Psoas muscle (tissue), 8 donors: ENCODE results near the gene HES5. TPM values are rescaled to one million over a fixed set of nuclear protein-coding genes. Genes with fewer than 3 reads are reported as not detected.
A peak's percentile ranks its signal among the peaks of the same experiment; 100 is the strongest.

Source experiments
- ATAC-seq, 4 donors: fragments of 200-7000 bp; cut with Tn5 transposase; one replicate each; pipeline ENCODE4 v1.9.1; 2020; ENCODE audit warnings: moderate library complexity in 3 of 4, mild to moderate bottlenecking in 2 of 4
- DNase-seq, 2 donors: peaks; one replicate each; pipeline ENCODE4 v3.0.0-alpha.2; 2020
- H3K27ac ChIP-seq: fragments of 200-600 bp; one replicate; pipeline ENCODE4 v1.8.0; 2022
- H3K27me3 ChIP-seq, 3 donors: fragments of 200-600 bp in 1 of 3; one replicate each; pipeline versions ENCODE4 v1.6.1 to v1.8.0; 2013 to 2022; ENCODE audit warnings: low read length in 2 of 3, mild to moderate bottlenecking in 2 of 3, moderate library complexity in 1 of 3; ENCODE audit not compliant: insufficient read depth in 3 of 3
- H3K36me3 ChIP-seq, 2 donors: fragments of 200-600 bp in 1 of 2; one replicate each; pipeline versions ENCODE4 v1.6.1 to v1.8.0; 2013 to 2022; ENCODE audit warnings: low read depth in 1 of 2, mild to moderate bottlenecking in 1 of 2, moderate library complexity in 1 of 2; ENCODE audit not compliant: insufficient read depth in 1 of 2
- H3K4me1 ChIP-seq: fragments of 200-600 bp; one replicate; pipeline ENCODE4 v1.8.0; 2022
- H3K4me3 ChIP-seq: fragments of 200-600 bp; one replicate; pipeline ENCODE4 v1.8.0; 2022; ENCODE audit warnings: mild to moderate bottlenecking
- H3K9me3 ChIP-seq: fragments of 200-600 bp; one replicate; pipeline ENCODE4 v1.8.0; 2022
- WGBS, 3 donors: extraction: QIAGEN DNeasy Blood & Tissue Kit; methylation state at CpG; one replicate each; pipeline versions ENCODE4 v1.1.6 to v1.1.7; 2013; 5-methylcytosine and 5-hydroxymethylcytosine counted together
- intact Hi-C, 2 donors: fragments of 100-400 bp; cut with DNase I; formaldehyde crosslinking; loops; one replicate each; pipeline versions ENCODE4 v1.11.0 to v1.14.2; 2022
- polyA plus RNA-seq, 3 donors: library from polyadenylated mRNA; stranded (reverse); fragments of 200-250 nt; gene quantifications; one replicate each; pipeline ENCODE4 v1.2.3, GENCODE V29; 2013
- total RNA-seq, 4 donors: library from RNA; stranded (reverse); fragmentation: NEBNext Ultra II Directional in 2 of 4; extraction: Animal tissue kit (Norgen Biotek cat#: 25700) in 2 of 4; gene quantifications; one replicate each; pipeline versions ENCODE4 v1.2.1 to v1.2.4, GENCODE V29; 2021 to 2023
- TF ChIP-seq, protein P1 (sequence below): fragments of 200-600 bp; IDR thresholded peaks from one replicate; pipeline ENCODE4 v1.8.0; 2022; ENCODE audit warnings: antibody characterized with exemption
- donor health status: healthy with polysubstance abuse.
- donor health status: DM: no; HTN: no; CAD: no; lungs with moderate emphysema.
- donor health status: Bipolar disorder and iron deficiency.
- donor health status: healthy.
- donor health status: DM: yes; HTN: yes; CAD: no.
- donor health status: DM: no; HTN: no; CAD: no.
- donor health status: DM: no; HTN: no; CAD: no.
- donor health status: DM: yes; HTN: yes; CAD: no.

HES5 gene
- total and polyA plus RNA-seq, 7 donors: 0.13 to 0.77 (median 0.28) TPM; not detected in 1

DNA sequence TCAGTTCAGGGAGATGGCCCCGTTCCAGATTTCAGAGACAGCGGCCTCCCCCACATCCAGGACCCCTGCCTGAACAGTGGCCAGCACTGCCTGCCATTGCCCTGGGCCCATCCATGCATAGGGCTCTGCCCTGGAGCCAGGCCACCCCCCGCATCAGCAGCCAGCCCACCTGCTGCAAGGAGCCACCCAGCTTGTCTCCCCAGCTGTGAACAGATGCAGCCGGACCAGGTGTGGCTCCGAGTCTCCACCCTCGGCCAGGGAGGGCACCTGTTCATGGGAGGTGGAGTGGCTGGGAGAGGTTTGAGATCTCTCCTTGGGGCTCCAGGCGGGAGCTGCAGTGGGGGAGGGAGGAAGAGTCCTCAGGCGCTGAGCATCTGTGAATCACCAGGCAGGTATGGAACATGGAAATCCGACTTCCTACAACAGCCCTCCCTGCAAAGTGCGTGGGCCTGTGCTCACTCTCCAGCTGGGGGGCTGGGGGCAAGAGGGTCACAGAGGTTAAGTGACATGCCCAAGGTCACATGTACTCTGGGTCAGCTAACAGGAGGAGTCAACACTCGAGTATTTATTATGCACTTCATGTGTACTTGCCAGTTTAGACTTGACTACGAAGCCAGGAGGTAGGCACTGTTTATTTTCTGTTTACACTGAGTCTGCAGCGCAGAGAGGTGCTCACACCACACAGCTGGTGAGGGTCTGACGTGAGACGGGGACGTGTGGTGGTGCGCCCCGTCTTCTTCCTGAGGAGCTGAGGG lies 4.8 kb upstream of the HES5 start:
- Histone ChIP-seq H3K27me3 (peaks cover 0 to 16% (median 8%) of the 10 kb centered on the region in 3 donors), H3K36me3 (no peaks in the 10 kb centered on the region), H3K4me3 (no peak overlapping the region), H3K4me1 (peaks cover 30% of the 10 kb centered on the region), H3K27ac (no peak overlapping the region), H3K9me3 (no peaks in the 10 kb centered on the region)
- intact Hi-C loops: loop anchor here (1.0 to 5.0 kb wide), 3 partner anchors 10 to 343 kb away; partner anchors contain the start of genes FAAP20 (in 1 of the 2) and PEX10 (in 1 of the 2)
- no peak for ATAC-seq
- 48 to 57% (median 53%) methylated on average over 18 of the region's 18 CpGs for WGBS, 3 donors
- no peak for DNase-seq
- TF ChIP-seq, protein P1, sequence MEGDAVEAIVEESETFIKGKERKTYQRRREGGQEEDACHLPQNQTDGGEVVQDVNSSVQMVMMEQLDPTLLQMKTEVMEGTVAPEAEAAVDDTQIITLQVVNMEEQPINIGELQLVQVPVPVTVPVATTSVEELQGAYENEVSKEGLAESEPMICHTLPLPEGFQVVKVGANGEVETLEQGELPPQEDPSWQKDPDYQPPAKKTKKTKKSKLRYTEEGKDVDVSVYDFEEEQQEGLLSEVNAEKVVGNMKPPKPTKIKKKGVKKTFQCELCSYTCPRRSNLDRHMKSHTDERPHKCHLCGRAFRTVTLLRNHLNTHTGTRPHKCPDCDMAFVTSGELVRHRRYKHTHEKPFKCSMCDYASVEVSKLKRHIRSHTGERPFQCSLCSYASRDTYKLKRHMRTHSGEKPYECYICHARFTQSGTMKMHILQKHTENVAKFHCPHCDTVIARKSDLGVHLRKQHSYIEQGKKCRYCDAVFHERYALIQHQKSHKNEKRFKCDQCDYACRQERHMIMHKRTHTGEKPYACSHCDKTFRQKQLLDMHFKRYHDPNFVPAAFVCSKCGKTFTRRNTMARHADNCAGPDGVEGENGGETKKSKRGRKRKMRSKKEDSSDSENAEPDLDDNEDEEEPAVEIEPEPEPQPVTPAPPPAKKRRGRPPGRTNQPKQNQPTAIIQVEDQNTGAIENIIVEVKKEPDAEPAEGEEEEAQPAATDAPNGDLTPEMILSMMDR: no peak

DNA sequence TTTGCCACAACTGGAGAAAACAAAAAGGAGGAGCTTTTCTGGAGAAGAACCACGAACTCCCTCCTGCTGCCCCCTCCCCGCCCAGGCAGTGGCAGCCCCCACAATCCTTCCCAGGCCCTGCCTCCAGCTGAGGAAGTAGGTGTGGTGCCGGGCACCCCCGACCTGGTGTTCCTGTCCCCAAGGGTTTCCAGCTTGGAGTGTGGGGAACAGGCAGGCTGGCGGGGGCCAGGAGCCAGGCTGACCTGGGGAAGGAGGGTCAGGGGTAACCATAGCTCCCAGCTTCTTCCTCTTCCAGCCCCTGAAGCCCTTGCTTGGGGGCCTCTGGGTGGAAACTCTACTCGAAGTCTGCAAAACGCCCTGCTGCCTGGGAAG lies 4.2 kb upstream of the HES5 start:
- Histone ChIP-seq H3K4me1 (peaks cover 30% of the 10 kb centered on the region), H3K4me3 (no peak overlapping the region), H3K9me3 (no peaks in the 10 kb centered on the region), H3K27ac (no peak overlapping the region), H3K27me3 (peaks cover 0 to 11% (median 8%) of the 10 kb centered on the region in 3 donors), H3K36me3 (no peaks in the 10 kb centered on the region)
- intact Hi-C loops: loop anchor here (1.0 to 5.0 kb wide), 3 partner anchors 11 to 342 kb away; partner anchors contain the start of genes FAAP20 (in 1 of the 2) and PEX10 (in 1 of the 2)
- WGBS, 3 donors: 52 to 72% (median 66%) methylated on average over 7 of the region's 7 CpGs
- TF ChIP-seq, protein P1: no peak
- DNase-seq (no peak), ATAC-seq (no peak)

DNA sequence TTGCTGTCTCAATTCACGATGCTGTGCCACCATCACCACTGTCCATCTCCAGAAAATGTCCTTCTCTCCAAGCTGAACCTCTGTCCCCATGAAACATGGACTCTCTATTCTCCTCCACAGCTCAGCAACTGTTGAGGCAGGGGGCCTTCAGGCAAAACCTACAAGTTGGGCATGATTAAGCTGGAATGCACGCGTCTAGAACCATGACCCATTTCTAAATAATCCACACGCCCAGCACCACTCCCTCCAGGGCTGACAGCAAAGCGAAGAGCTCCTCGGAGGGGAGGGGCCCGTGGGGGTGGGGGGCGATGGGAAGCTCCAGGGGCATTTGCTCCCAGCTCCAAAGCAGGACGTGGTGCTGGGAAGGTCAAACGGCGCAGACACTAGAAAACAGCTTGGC lies 3.3 kb upstream of the HES5 start:
- ATAC-seq: no peak
- DNase-seq: no peak
- TF ChIP-seq, protein P1: no peak
- Histone ChIP-seq H3K4me3 (no peak overlapping the region), H3K9me3 (no peaks in the 10 kb centered on the region), H3K27me3 (peaks cover 0 to 8% (median 5%) of the 10 kb centered on the region in 3 donors), H3K36me3 (no peaks in the 10 kb centered on the region), H3K27ac (no peak overlapping the region), H3K4me1 (peaks cover 39% of the 10 kb centered on the region)
- 62 to 72% (median 63%) methylated on average over 11 of the region's 11 CpGs for WGBS, 3 donors
- intact Hi-C loops: loop anchor here (5.0 kb wide), 2 partner anchors 121 to 341 kb away; partner anchors contain the start of genes FAAP20 (in 1 of the 2) and PEX10 (in 1 of the 2)

DNA sequence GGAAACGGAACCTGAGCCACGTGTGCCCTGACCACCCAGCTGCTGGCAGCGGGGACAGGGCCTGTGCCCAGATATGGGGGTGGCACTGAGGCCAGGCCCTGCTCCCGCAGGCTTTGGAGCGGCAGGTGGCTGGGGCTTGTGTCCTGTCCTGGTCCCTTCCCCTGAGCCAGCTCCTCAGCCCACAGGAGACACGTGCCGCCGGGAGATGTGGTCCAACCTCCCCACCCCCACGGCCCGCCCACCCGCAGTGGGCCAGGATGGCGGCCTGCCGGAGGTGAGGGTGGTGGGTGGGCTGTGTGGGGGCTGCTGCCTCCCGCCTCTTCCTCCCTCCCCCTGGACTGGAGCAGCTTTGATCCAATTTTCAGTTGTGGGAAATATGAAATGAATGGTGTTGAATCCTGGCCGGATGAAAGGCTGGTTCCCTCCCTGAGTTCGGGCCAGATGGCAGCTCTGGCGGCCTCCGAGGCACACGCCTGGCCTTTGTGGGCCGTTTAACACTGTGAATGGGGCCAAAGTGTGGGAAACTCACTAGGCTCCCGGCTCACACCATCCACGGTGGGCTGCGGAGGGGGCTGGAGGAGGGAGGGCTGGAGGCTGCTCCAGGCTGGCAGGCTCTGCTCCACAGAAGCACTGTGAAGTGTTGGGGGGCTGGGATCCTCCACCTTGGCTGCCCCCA lies 2.6 kb upstream of the HES5 start:
- intact Hi-C loops: loop anchor here (5.0 kb wide), 2 partner anchors 120 to 340 kb away; partner anchors contain the start of genes FAAP20 (in 1 of the 2) and PEX10 (in 1 of the 2)
- H3K27me3 ChIP-seq: peaks cover 0 to 6% (median 4%) of the 10 kb centered on the region in 3 donors
- H3K9me3 ChIP-seq: no peaks in the 10 kb centered on the region
- 22 to 40% (median 31%) methylated on average over 21 to 23 of the region's 23 CpGs for WGBS, 3 donors
- peaks cover 46% of the 10 kb centered on the region for H3K4me1 ChIP-seq
- ATAC-seq (peak in 3 of 4 donors; percentile 22 to 75 (median 25)), DNase-seq (no peak)
- H3K27ac ChIP-seq: peak overlapping the region; percentile 42
- TF ChIP-seq, protein P1: no peak
- H3K36me3 ChIP-seq: no peaks in the 10 kb centered on the region
- H3K4me3 ChIP-seq: no peak overlapping the region
